ENCODE measurements around the gene TMEM151A.

DNA sequence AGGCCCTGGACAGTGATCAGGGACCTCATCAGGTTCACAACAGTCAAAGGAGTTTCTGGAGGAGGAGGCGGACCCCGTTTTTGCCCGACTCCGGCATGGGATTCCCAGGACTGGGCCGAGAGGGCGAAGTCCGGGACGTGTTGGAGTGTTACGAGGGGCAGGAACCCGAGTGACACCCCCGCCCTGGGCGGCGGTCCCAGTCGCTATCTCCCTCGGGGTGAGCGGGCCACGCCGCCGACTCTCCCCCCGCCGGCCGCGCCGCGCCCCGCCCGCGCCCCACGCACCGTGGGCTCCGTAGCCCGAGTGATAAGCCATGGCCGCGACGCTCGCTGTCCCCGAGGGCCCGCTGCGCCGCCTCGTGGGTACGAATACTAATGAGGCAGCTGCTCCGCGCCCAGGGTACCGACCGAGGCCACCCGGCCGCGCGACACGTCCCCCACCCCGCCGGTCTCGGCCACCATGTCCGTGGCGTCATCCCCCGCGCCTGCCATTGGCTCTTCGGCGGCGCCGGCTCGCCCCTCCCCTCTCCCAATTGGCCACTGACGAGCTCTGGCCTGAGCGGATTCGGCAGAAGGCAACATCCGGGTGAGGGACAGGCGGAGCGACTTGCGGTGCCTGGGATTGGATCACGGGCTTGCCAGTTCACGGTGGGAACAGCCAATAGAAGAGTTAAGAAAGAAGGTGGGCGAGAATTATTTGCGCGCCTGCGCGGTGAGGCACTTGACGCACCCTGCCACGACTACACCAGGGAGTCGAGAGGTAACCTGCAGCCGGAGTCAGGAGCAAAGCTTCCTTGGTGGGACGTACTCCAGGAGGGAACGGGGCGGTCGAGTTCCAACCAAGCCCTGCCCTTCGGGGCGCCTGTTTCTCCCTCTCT lies 2.8 kb upstream of the TMEM151A start, which contains the start of gene YIF1A:
- TF ChIP-seq POLR2A (IDR thresholded peaks at IDR 0.05) (peak; percentile 93 to 97), EP300 (IDR thresholded peaks at IDR 0.05) (peak; percentile 75 to 96)
- TF ChIP-seq, protein P1, sequence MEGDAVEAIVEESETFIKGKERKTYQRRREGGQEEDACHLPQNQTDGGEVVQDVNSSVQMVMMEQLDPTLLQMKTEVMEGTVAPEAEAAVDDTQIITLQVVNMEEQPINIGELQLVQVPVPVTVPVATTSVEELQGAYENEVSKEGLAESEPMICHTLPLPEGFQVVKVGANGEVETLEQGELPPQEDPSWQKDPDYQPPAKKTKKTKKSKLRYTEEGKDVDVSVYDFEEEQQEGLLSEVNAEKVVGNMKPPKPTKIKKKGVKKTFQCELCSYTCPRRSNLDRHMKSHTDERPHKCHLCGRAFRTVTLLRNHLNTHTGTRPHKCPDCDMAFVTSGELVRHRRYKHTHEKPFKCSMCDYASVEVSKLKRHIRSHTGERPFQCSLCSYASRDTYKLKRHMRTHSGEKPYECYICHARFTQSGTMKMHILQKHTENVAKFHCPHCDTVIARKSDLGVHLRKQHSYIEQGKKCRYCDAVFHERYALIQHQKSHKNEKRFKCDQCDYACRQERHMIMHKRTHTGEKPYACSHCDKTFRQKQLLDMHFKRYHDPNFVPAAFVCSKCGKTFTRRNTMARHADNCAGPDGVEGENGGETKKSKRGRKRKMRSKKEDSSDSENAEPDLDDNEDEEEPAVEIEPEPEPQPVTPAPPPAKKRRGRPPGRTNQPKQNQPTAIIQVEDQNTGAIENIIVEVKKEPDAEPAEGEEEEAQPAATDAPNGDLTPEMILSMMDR (IDR thresholded peaks at IDR 0.05), result peak in 2 of 5 experiments; percentile 32 to 63
